CD4-positive, alpha-beta T cell treated with Interferon alpha-2 for 1 hour (primary cell): Measurements from ENCODE around the gene SLC15A2.
"Not testable (repeated sequence)": the region's sequence is repeated elsewhere in the genome, so short reads cannot be mapped to it uniquely, and the experiment has no call there.

Source experiments
- DNase-seq, 2 donors: peaks; one replicate each; pipeline ENCODE4 v3.0.0-alpha.2; 2020 to 2022

Gene SLC15A2

DNA sequence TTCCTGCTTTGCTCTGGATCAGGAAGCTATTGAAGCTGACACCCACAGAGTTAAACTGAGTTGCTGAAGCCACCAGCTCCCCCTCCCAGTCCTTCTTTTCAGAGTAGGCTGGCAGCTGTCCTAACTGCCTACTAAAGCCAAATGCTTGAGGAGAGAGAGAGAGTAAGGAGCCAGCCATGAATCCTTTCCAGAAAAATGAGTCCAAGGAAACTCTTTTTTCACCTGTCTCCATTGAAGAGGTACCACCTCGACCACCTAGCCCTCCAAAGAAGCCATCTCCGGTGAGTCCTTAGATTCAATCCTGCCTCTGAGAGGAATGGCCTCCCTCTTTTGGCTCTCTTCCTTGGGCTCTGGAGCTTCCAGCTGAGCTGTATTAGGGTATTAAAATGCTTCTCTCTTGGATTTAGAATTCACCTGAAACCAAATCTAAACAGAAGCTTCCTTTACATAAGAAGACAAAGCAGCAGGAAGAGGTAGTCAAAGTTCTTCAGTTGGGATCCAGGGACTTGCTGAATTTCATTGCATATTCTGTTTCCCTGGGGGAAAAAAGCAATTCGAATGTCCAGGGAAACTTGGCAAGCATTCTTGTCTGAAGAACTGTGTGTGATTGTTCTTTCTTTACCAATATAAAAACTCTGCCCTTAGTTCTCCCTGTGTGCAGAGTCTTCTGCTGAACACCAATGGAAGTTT is at the start of gene SLC15A2:
SLC15A2 (plus strand) TSS at position 101 of the 690 bp plus-strand sequence; CDS start at position 177, 76 bp downstream.
- DNase-seq = no peak

- no peak for DNase-seq
These were observed 49.3 kb upstream of the SLC15A2 start for GRCh38 chr3:121844892-121845291.

DNA sequence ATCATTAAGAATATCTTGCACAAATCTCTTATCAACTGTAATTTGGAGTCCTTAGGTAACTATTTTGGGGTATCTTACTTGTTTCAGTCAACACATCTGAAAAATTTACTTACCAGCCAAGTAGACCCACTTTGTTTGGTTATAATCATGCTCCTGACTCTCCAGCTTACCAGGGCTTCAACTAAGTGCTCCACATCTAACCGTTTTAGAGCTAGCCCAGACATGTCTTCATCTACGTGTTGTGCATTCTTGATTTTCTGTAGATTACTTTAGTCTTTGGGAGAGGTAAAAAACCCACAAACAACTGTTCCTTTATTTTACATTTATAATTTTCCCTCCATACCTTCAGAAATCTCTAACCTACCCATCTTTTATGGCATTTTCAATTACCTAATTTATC is 41.9 kb upstream of the SLC15A2 start:
- no peak for DNase-seq

DNA sequence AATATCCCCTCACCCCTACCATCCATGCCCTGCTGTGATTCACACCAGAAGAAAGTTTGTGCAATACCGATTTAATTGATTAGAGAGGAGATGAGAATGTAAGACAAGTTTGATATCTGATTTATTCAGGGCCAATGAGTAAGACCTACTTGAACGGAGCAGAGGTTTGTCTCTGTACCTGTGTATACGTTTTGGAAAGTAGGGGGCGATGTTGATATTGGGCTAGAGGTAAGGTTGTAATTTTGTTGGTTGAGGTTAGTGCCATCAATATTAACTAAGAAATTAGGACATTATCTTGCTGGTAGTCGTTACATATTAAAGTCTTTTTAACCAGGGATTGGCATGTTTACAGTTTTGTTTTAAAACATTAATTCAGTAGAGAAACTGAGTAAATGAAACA is 38.6 kb upstream of the SLC15A2 start:
- DNase-seq = no peak

GRCh38 chr3:121857778-121858177 is 36.4 kb upstream of the SLC15A2 start:
- not testable (repeated sequence) for DNase-seq

- not testable (repeated sequence) for DNase-seq
These were observed 31.0 kb upstream of the SLC15A2 start for GRCh38 chr3:121863247-121863646.

- no peak for DNase-seq
These were observed 30.4 kb upstream of the SLC15A2 start for GRCh38 chr3:121863801-121864200.

DNA sequence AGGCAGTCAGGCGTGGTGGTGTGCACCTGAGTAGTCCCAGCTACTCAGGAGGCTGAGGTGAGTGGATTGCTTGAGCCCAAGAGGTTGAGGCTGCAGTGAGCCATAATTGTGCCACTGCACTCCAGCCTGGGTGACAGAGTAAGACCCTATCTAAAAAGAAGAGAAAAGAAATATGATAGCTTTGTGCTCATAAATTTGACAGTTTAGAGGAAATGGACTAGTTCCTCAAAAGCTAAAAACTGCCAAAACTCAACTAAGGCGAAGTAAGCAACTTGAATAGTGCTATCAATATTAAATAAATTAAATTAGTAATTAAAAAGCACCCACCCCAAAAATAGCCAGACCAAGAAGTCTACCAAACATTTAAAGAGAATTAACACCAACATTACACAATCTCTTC is 24.5 kb upstream of the SLC15A2 start:
- no peak for DNase-seq

DNA sequence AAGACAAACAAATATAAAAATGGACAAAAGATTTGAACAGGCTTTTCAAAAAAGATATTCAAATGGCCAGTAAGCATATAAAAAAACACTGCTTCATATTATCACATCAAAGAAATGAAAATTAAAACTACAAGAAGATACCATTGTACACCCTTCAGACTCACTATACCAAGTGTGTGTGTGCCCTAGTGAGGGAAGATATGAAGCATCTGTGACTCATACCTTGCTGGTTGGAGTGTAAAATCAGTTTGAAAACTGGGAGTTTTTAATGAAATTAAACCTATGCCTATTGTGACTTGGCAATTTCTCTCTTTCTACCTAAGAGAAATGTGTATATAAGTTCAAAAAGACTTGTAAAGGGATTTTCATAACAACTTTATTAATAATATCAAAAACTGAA is 23.5 kb upstream of the SLC15A2 start:
- no peak for DNase-seq

DNA sequence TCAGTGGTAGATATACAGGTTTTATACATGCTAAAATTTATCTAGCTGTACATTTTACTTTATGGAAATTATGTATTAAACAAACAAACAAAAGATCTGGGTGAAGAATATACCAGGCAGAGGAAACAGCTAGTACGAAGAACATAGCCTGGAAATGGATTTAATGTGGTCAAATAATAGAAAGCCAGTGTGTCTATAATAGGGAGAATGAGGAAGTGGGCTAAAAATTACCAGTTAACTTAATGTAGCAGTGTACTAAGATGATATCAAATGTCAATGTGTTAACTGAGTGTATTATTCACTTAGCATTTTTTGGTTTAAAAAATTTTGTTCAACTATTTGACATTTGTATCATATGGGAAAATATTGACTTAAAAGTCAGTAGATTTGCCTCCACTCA is 22.8 kb upstream of the SLC15A2 start:
- no peak for DNase-seq

DNA sequence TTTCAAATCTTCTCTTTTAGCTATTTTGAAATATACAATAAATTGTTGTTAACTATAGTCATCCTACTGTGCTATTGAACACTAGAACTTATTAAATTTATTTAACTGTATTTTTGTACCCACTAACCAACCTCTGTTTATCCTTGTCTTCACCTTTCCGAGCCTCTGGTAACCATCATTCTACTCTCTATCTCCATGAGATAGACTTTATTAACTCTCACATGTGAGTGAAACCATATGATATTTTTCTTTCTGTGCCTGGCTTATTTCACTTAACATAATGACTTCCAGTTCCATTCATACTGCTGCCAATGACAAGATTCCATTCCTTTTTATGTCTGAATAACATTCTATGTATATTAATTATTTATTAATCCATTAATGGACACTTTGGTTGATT is 15.8 kb upstream of the SLC15A2 start:
- DNase-seq = no peak

- DNase-seq = peak in 1 of 2 donors; percentile 4
These were observed 10.7 kb upstream of the SLC15A2 start for GRCh38 chr3:121883507-121883906.

DNA sequence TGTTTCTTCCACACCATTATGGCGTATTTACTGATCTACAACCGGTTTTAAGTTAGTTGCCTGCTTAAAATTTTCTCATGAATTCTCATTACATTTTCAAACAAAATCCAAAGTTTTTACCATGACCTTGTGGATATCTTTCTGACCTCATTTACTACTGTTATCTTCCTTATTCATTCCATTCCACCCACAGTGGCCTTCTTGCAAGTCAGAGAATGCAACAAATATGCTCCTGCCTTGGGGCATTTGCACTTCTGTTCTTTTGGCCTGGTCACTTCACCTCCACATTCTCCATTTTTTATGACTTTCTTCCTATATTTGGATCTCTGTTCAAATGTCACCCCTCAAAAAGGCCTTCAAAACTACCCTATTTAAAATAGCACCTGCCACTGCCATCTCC is 8.8 kb upstream of the SLC15A2 start:
- DNase-seq = no peak

DNA sequence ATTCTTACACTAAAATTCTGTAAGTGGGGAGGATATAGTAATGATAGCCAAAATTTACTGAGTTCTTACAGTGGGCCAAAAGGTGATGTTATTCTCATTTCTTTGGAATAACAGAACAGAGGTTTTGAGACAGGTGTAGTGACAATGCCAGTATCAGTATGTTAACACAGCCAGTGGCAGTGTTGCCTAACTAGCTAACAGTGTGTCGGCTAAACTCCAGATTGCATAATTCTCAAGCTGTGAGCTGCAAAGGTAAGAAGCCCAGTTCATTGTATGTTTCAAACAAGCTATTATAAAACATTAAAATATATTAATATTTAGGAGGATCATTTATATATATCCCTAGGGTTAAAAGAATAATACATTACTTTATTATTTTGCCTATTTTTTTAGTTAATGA is 920 bp downstream of the SLC15A2 start:
- no peak for DNase-seq

DNA sequence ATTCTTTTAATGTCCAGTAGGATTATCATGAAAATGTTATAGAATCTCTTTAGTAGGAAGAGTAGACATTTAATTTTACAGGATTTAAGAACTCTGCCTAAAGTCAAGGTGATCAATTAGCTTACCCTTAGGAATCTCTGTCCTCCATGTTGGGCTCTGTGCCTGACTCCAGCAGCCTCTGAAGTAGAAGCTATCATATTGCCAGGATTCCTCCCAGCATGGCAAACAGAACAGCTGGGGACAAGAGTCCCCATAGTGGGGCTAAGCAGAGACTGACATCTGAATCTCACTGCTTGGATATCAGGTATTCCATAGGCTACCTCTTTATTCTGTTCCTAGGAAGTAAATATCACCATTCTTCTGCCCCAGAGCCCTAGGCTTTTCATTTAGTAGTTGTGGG is 1.5 kb downstream of the SLC15A2 start:
- no peak for DNase-seq

GRCh38 chr3:121896823-121897222 is 2.6 kb downstream of the SLC15A2 start:
- DNase-seq = no peak

GRCh38 chr3:121897296-121897695 is 3.1 kb downstream of the SLC15A2 start:
- DNase-seq = no peak

DNA sequence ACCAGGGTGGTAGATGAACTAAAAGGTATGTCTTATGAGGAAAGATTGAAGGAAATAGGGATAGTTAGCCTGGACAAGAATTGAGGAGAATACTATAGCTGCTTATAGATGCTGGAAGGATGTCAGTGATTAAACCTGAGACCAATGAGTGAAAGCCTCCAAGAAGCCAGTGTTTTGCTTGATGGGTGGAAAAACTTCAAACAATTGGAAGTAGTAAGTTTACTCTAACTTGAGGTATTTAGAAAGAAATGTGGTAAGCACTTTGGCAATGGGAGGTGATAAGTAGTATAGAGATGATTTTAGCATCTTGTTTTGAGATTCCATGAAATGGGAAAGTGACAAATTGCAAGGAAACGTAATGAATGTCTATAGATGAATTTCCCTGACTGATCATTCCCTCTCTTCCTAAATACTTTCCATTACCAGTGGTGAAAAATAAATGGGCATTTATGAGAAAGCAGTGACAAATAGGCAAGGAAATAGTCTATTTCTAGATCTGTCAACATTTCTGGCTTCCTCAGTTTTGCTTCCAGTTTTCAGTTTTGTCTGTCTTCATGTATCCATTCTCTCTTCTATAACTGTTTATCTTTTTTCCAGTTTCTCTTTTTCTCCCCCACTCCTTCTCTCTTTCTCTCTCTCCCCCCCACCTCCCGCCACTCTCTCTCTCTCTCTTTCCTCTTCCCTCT is 19.2 kb downstream of the SLC15A2 start:
- no peak for DNase-seq

- no peak for DNase-seq
These were observed 20.1 kb downstream of the SLC15A2 start for GRCh38 chr3:121914081-121914998.

- DNase-seq = no peak
These were observed 22.0 kb downstream of the SLC15A2 start for GRCh38 chr3:121916189-121916588.

GRCh38 chr3:121918779-121919483 is 24.7 kb downstream of the SLC15A2 start:
- no peak for DNase-seq

DNA sequence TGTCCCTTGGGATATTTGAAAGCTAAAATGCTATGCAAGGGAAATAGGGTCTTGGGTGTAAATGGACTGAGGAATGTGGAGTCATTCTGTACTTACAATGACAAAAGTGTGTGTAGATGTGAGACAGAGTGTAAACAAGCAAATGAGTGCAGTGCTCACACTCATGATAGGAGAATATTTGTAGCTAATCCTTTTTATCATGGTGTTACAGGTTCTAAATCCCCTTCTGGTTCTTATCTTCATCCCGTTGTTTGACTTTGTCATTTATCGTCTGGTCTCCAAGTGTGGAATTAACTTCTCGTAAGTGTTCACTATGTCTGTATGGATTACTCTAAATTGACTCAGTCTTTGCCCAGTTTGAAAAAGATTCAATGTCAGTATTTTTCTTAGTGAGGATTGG is 30.5 kb downstream of the SLC15A2 start:
- no peak for DNase-seq

- DNase-seq = no peak
These were observed 32.2 kb downstream of the SLC15A2 start for GRCh38 chr3:121926380-121926779.
